B cell (primary cell): ENCODE results near the gene OTUD6A.

Source experiments
- EZH2 ChIP-seq: IDR thresholded peaks from 2 replicates; pipeline ENCODE4 v1.6.1; 2012; ENCODE audit warnings: borderline replicate concordance, low read depth, mild to moderate bottlenecking, moderate library complexity, low read length; ENCODE audit not compliant: insufficient read depth, poor library complexity, severe bottlenecking
- TF ChIP-seq, protein P1 (sequence below): fragments of 200-600 bp; IDR thresholded peaks from one replicate; pipeline ENCODE4 v1.8.0; 2022; ENCODE audit warnings: antibody characterized with exemption, mild to moderate bottlenecking

GRCh38 chrX:70052895-70053615 is 9.2 kb upstream of the OTUD6A start:
- TF ChIP-seq, protein P1, sequence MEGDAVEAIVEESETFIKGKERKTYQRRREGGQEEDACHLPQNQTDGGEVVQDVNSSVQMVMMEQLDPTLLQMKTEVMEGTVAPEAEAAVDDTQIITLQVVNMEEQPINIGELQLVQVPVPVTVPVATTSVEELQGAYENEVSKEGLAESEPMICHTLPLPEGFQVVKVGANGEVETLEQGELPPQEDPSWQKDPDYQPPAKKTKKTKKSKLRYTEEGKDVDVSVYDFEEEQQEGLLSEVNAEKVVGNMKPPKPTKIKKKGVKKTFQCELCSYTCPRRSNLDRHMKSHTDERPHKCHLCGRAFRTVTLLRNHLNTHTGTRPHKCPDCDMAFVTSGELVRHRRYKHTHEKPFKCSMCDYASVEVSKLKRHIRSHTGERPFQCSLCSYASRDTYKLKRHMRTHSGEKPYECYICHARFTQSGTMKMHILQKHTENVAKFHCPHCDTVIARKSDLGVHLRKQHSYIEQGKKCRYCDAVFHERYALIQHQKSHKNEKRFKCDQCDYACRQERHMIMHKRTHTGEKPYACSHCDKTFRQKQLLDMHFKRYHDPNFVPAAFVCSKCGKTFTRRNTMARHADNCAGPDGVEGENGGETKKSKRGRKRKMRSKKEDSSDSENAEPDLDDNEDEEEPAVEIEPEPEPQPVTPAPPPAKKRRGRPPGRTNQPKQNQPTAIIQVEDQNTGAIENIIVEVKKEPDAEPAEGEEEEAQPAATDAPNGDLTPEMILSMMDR: no peak
- no peak for TF ChIP-seq EZH2
